Stomach (tissue), 4 donors: Measurements from ENCODE around the gene OMP.

ENCODE experiments used
- CTCF ChIP-seq, 7 experiments: fragments of 450-650 bp in 4 of 7; fragments of 200-600 bp in 3 of 7; sonication (generic) in 3 of 7; IDR thresholded peaks; one replicate each; pipeline ENCODE4 v1.5.1; 2016 to 2019; ENCODE audit warnings: antibody characterized with exemption in 7 of 7, control low read depth in 2 of 7, mild to moderate bottlenecking in 1 of 7
- POLR2A ChIP-seq, 4 donors: fragments of 450-650 bp; IDR thresholded peaks; one replicate each; pipeline ENCODE4 v1.6.1; 2016; ENCODE audit warnings: antibody characterized with exemption in 4 of 4, control low read depth in 2 of 4, mild to moderate bottlenecking in 1 of 4, moderate library complexity in 1 of 4

- TF ChIP-seq CTCF (IDR thresholded peaks at IDR 0.05) (no peak), POLR2A (IDR thresholded peaks at IDR 0.05) (no peak)
Measured at GRCh38 chr11:77081976-77082836, 20.4 kb upstream of the OMP start.
